Activated CD4-positive, alpha-beta T cell treated with anti-CD3 and anti-CD28 coated beads, Interleukin-2, amount 50 U/mL, for 24 hours (primary cell): Measurements from ENCODE around the gene IL27RA.

ENCODE experiments used
- DNase-seq, 2 donors: peaks; one replicate each; pipeline ENCODE4 v3.0.0-alpha.2; 2020; ENCODE audit warnings: low read depth in 1 of 2, low spot score in 1 of 2

IL27RA gene

DNA sequence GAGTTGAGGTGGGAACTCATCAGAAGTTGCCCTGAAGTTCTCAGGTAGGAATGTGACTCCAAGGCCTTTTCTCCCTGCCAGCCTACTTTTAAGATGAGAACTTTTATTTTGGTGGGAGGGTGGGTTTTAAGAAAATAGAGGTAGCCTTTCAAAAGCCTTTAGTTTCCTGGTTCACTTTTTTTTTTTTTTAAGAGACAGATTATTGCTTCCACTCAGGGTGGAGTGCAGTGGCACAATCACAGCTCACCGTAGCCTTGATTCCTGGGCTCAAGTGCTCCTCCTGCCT, 51.1 kb downstream of the IL27RA start:
- no peak for DNase-seq

DNA sequence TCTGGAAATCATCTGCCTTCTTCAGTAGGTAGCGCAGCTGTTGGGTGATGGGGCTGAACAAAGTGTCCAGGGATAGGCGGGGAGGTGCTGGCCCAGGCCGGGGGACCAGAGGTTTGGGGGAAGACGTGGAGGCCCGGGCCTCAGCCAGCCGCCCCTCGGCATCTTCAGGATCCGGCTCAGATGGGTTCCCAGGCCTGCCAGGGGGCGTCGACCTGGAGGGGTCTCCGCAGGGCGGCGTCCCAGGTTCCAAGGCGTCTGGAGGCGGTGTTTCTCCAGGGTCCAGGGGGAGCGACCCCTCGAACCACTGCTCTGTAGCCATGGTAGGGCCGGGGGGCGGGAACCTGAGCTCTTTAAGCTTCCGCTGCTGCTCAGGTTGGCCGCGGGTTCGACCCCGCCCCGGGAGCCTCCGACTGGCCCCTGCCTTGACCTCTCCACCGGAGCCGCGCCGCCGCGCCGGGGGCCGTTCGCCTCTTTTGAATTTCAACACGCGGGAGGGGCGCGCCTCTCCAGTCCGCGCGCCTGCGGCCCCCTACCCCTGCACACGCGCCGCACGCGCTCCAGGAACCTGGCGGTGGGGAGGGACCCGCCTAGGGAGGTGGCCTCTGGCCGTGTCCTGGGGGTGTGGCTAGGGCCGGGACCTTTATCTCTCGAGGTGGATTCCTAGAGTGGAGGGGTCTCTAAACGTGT, 53.9 kb downstream of the IL27RA start, which contains the start of gene C19orf67:
Gene C19orf67, minus strand, starts transcription at position 475 of the 687 bp plus-strand sequence. Its CDS starts 156 bp downstream, at position 319.
- no peak for DNase-seq

DNA sequence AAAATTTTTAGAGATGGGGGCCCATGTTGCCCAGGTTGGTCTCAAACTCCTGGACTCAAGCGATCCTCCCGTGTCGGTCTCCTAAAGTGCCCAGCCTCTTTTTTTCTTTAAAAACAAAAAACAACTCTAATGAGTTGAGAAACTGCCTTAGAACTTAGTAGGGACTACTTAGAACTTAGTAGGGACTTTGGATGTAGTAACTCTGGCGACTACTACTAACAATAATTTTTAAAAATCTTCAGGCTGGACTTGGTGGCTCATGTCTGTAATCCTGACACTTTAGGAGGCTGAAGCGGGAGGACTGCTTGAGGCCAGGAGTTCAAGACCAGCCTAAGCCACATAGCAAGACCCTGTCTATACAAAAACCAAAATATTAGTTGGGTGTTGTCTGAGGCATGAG, 54.5 kb downstream of the IL27RA start:
- no peak for DNase-seq

DNA sequence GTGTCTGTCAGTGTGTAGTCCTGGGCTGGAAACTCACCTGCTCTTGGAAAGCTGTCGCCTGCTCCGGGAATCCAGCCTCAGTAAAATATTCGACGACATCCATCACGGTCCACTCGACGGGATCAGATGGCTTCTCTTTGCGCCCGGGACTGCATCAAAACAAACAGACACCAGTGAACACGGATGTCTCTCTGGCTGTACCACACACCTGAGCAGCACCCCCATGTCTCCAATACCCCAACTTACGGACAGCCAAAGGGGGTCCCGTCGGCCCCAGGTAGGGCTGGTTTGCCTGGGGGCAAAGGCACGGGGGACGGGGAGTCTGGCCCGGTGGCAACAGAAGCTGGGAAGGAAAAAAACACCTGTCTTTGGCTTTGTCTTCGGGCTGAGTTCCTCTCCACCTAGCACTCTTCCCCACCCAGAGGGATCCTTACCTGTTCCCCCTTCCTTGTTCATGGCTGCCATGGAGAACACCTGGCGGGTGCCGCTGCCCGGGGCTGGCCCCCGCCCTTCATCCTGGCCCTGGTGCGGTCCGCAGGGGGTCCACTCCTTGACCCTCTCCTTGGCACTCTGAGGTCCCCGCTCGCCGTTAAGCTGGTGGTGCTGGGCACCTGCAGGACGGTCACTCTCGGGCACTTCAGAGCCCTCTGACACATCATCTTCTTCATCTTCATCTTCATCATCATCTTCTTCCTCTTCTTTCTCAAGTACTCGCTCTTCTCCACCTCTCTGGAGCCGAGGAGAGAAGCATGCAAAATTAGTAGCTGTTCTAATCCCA, 57.3 kb downstream of the IL27RA start:
- DNase-seq, result no peak

DNA sequence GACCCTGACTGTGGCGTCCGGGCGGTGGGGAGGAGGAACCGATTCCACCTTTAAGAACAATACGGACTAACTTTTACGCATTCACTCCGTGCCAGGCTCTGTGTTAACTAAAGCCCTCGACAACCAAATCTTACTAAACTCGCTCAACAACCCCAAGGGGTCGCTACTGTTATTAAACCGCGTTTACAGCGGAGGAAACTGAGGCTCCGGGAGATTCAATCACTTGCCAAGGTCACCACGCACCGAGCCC, 57.8 kb downstream of the IL27RA start:
- peak in 1 of 2 donors; percentile 4 for DNase-seq

DNA sequence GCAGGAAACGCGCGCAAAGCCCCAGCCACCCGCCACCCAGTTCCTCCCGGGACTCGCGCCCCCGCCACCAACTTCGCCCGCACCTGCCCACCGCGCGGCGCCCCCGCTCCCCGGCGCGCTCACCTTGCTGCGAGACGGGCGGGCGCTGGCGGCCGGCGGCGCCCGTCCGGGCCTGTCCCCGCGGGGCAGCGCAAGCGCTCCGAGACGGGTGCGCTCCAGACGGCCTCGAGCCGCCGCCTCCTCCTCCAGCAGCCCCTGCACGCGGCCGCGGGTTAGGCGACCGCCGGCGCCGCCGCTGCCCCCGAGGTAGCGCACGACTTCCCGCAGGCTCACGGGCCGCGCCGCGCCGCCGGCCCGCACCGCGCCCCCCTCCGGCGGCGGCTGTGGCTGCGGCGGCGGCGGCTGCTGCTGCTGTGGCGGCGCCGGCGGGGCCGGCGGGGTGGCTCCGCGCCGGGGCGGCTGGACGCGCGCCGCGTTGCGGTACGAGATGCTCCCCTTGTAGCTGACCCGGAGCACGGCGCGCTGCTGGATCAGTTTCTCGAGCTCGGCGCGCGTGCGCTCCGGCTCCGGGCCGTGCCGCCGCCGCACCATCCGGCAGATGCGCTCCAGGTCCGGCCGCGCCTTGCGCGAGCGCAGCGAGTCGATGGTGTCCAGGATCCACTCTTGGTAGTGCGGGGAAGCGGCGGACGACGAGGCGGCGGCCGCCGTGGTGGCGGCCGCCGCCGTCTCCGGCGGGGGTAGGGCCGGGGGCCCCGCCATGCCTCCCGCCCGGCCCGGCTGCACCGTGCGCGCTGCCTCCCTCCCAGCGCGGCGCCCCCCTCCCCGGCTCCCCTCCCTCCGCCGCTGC, 58.3 kb downstream of the IL27RA start:
- peak in 1 of 2 donors; percentile 24 for DNase-seq

DNA sequence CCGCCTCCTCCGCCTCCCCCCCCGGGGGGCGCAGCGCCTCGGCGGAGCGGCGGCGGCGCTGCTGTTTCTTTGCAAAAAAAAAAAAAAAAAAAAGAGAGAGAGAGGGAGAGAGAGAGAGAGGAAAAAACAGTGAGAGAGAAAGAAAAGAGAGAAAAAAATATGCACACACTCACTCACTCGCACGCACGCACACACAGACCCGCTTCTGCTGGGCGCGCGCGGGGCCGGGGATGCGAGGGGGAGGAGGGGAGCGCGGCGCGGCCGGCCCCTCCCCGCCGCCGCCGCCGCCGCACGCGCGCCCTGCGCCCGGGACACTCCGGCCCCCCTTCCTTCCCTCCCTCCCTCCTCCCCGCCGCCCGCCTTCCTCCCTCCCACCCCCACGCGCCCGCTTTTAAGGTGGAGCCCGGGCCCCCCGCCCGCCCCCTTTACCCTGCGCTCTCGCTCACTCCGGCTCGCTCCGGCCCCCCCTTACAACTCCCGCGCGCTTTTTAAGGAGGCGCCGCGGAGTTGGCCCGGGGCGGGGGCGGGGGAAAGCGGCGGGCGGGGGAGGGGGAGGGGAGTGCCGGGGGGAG, 59.0 kb downstream of the IL27RA start, which contains the start of gene SAMD1:
Gene SAMD1, minus strand, starts transcription at position 243 of the 572 bp plus-strand sequence.
- peak in 1 of 2 donors; percentile 78 for DNase-seq

DNA sequence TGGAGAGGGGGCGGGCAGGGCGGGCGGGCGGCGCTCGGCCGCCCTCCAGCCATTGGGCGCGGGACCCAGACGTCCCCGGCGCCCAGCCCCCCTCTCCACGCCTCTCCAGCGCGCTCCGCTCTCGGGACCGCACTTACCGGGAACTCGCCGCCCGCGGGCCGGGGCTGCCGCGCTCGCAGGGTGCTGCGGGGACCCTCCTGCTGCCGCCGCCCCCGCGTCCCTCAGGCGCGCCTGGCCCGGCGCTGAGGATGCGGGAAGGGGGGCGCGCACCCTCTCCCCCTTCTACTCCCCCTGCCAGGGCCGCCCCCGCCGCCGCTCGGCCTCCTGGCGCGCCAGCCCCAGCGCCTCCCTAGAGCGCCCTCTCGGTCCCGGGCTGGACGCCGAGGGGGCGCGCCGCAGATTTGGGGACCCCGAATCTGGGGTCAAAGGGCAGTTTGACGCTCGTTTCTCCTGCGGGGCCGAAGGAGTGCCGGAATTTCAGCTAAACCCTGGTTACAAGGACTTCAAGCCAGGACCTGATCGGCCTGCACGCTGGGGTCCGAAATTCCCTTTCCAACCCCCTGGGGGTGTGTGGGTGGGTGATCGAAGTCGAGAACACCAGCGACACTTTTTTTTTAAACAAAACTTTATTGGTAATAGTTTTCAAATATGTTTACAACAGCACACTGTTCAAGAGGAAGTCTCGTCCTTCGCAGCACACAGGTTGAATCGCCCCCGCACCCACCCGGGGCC, 59.7 kb downstream of the IL27RA start:
- DNase-seq, result peak; percentile 43 to 53

DNA sequence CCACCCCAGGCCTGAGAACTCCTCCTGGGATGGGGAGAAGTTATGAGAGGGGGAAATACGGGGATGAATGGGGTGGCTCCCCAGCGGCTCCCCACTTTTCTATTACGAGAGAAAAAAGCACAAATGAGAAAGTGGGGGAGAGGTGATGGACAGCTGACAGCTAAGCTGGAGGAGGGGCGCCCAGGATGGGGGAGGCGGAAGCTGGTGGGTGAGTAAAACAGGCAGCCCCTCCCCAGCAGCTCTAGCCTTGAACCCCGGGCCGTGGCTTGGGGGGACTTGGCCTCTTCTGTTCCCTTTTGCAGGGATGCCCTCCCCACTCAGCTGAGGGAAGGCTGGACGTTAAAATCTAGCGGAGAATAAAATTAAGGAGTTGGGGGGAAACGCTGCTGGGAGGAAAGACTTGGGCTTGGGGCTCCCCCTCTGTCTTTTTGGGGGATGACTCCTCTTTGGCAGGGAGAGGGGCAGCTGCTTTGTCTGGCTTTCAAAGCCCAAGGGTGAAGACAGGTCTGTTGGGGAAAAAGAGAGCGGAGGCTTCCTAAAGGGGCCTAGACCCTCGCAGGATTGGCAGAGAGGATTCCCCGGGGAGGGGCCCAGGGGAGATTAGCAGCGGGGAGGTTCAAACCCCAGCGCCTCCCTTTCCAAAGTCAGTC, 60.4 kb downstream of the IL27RA start:
- DNase-seq, result no peak

DNA sequence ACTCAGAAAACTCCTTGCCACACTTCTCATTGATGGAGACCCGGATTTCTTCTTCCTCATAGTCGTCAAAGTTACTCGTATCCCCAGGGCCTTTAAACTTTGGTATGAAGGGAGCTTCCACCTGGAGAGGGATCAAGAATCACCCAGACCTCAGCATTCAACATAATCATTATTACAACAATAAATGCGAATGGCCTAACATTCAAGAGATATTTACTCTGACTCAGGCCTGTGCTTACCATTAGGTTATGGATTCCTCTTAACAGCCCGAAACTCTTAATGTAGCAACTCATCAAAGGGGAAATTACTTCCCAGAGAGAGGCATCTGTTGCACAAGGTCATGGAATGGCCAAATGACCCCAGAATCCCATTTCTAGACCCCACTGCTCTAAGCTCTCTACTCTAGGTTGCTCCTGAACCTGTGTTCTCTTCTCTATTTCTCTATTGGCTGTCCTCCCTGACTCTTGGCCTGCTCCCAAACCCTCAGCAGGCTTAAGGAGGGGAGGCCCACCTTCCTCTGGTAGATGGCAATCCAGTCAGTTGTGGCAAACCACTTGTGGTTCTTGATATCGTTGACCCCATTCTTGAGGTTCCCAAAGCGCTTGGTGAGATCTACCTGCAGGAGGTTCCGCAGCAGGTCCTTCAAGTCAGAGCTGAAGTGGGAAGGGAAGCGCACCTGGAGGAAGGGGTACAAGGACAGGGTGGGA, 61.7 kb downstream of the IL27RA start:
- DNase-seq, result no peak

DNA sequence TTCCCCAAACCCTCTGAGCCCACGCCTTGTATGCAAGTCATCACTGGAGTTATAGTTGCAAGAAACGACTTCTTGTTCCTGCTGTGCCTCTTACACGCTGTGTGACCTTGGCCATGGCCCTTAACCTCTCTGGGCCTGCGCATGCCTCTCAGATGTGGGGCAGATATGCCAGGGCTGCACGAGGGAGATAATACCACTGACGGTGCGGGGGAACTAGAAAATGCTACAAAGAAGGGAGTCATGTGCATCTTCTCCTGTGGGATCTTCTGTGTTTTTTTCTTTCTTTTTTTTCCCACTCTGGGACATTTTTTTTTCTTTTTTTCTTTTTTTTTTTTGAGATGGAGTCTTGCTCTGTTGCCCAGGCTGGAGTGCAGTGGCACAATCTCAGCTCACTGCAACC, 63.3 kb downstream of the IL27RA start:
- no peak for DNase-seq

DNA sequence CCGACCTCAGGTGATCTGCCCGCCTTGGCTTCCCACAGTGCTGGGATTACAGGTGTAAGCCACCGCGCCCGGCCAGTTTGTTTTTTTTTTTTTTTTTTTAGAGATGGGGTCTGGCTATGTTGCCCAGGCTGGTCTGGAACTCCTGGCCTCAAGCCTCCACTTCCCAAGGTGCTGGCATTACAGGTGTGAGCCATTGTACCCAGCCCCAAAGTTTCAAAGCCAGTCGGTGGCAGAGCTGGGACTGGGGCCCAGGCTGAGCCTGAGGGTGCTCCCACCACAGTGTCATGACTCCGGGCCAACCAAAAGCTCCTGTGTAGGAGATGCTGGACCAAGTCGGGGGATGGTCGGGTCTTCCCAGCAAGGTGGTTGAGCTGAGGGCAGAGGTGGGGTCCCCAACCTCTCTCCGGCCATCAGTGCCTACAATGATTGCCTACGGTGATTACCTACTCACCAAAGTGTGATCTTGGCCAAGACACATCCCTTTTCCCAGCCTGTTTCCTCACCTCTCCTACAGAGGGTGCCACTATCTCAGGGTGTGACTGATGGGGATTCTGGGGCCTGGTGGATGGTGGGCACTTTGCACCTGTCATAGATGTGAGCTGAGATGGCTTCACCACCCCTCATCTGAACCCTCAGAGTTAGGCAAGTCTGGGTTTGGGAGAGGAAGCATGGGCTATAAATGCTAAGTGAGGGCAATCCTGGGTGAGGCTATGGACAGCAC, 64.9 kb downstream of the IL27RA start:
- DNase-seq, result no peak

DNA sequence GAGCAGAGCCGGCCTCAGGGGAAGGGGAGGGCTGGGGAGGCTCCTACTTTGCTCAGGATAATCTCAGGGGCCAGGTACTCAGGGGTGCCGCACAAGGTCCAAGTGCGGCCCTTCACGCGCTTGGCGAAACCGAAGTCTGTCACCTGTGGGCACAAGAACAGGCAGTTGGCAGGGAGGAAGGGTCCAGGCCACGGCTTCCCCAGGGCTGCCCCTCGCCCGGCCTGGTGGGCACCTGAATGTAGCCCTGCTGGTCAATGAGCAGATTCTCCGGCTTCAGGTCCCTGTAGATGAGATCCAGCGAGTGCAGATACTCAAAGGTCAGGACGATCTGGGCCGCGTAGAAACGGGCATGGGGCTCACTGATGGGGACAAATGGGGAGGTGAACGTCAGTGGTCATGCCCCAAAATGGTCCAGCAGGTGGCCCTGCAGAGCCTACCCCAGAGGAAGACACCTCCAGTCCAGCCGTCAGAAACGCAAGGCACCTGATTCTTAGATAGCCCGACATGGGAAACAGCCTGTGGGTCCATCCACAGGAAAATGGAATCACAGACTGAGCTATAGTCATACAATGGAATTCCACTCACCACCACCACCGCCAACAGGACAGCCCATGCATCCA, 66.1 kb downstream of the IL27RA start:
- no peak for DNase-seq

DNA sequence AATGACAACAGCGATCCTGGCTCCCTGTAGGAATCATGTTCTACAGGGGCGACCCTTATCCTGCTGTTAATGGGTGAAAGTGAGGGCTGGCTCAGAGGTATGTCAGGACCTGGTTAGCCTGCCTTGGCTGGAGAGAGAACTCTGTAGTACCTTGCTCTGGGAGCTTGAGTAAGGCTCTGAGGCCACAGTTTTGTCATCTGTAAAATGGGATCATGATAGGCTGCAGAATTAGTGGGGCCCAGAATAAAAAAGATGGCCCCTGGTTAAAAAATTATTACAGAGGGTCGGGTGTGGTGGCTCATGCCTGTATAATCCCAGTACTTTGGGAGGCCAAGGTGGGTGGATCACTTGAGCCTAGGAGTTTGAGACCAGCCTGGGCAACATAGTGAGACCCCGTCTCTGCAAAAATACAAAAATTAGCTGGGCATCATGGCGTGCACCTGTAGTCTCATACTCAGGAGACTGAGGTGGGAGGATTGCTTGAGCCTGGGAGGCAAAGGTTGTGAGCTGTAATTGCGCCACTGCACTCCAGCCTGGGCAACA, 69.5 kb downstream of the IL27RA start:
- no peak for DNase-seq

DNA sequence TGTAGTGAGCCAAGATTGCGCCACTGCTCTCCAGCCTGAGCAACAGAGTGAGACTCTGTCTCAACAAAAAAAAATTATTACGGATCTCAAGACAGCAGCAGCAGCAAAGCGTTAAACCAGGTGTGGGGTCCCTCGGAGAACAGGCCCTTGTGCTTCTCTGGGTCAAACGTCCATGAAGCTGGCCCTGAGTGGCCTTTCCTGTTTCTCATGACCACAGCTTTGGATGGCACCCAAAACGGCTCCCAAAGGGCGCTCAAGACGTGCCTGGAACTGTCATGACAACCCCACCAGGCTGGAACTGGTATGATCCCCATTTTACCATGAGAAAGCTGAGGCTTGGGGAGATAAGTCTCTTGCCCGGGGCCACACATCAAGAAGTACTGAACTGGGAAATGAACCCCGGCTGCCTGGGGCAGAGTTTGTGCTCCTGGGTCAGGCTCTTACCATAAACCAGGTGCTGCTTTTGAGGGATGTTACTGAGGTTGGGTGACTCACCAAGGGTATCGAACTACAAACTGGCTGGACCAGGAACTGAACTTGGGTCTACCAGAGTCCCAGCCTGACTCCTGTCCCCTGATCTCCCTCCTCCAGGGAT, 70.6 kb downstream of the IL27RA start:
- no peak for DNase-seq

DNA sequence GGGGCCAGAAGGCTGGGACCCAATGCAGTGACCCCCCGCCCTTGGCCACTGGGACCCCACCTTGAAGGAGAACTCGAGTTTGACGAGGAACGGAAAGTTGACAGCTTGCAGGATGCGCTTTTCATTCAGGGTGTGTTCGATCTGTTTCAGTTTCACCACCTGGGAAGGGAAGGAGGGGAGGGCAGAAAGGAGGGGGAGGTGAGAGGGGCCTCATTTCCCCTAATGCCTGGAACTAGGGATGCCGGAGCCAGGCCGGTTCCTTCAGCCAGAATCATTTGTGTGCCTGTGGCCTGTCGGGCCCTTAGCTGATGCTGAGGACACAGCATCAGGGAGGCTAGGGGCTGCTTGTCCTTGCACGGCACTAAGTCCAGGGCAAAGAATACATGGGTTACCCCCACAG, 71.2 kb downstream of the IL27RA start:
- no peak for DNase-seq
